Gastroesophageal sphincter (tissue), 4 donors: ENCODE measurements around the gene EHBP1L1. TPM values are rescaled to one million over a fixed set of nuclear protein-coding genes. Genes with fewer than 3 reads are reported as not detected.

Experiments
- ATAC-seq: fragments of 150-250 bp; one replicate; pipeline ENCODE4 v1.9.1; 2016; ENCODE audit warnings: mild to moderate bottlenecking, moderate library complexity
- H3K27ac ChIP-seq, 4 donors: fragments of 200-600 bp; sonication (generic) in 3 of 4; 1 replicate in 3 of 4; 2 replicates in 1 of 4; pipeline ENCODE4 v1.5.1; 2016 to 2019
- H3K27me3 ChIP-seq: fragments of 200-600 bp; sonication (generic); one replicate; pipeline ENCODE4 v1.5.1; 2019
- H3K36me3 ChIP-seq, 2 donors: fragments of 200-600 bp; sonication (generic); one replicate each; pipeline ENCODE4 v1.5.1; 2019; ENCODE audit warnings: control low read depth in 1 of 2
- H3K4me1 ChIP-seq, 3 donors: fragments of 200-600 bp; sonication (generic); 1 replicate in 2 of 3; 2 replicates in 1 of 3; pipeline ENCODE4 v1.5.1; 2016 to 2019; ENCODE audit warnings: control low read depth in 2 of 3
- H3K4me3 ChIP-seq, 2 donors: fragments of 200-600 bp; sonication (generic); one replicate each; pipeline ENCODE4 v1.5.1; 2019; ENCODE audit warnings: mild to moderate bottlenecking in 1 of 2, moderate library complexity in 1 of 2
- H3K9me3 ChIP-seq, 3 donors: fragments of 200-600 bp; sonication (generic); one replicate each; pipeline ENCODE4 v1.5.1; 2017 to 2019; ENCODE audit warnings: control low read depth in 2 of 3
- EP300 ChIP-seq: sonication (generic); formaldehyde crosslinking; IDR thresholded peaks from one replicate; pipeline ENCODE4 v1.6.1; 2017; ENCODE audit warnings: antibody characterized with exemption, mild to moderate bottlenecking
- POLR2A ChIP-seq, 2 donors: fragments of 450-650 bp; IDR thresholded peaks; one replicate each; pipeline ENCODE4 v1.6.1; 2017; ENCODE audit warnings: antibody characterized with exemption in 2 of 2, mild to moderate bottlenecking in 2 of 2, moderate library complexity in 1 of 2
- POLR2AphosphoS5 ChIP-seq: sonication (generic); formaldehyde crosslinking; IDR thresholded peaks from one replicate; pipeline ENCODE4 v1.6.1; 2017; ENCODE audit warnings: antibody characterized with exemption
- WGBS, 2 donors: methylation state at CpG; one replicate each; pipeline ENCODE4 v1.1.5; 2018; ENCODE audit warnings: low coverage in 1 of 2; 5-methylcytosine and 5-hydroxymethylcytosine counted together
- total RNA-seq, 4 donors: library from RNA; depleted of rRNA; stranded (reverse); fragments of >200 nt; gene quantifications; one replicate each; pipeline ENCODE4 v1.1.0, GENCODE V29; 2016
- TF ChIP-seq, protein P1 (sequence below), 4 experiments: fragments of 200-600 bp in 2 of 4; fragments of 450-650 bp in 2 of 4; sonication (generic) in 1 of 4; IDR thresholded peaks; one replicate each; pipeline ENCODE4 v1.5.1; 2017 to 2019; ENCODE audit warnings: antibody characterized with exemption in 4 of 4, mild to moderate bottlenecking in 2 of 4, moderate library complexity in 2 of 4

Gene EHBP1L1
- total RNA-seq, 4 donors from 2014 or later = 172 to 329 (median 202) TPM

- TF ChIP-seq, protein P1, sequence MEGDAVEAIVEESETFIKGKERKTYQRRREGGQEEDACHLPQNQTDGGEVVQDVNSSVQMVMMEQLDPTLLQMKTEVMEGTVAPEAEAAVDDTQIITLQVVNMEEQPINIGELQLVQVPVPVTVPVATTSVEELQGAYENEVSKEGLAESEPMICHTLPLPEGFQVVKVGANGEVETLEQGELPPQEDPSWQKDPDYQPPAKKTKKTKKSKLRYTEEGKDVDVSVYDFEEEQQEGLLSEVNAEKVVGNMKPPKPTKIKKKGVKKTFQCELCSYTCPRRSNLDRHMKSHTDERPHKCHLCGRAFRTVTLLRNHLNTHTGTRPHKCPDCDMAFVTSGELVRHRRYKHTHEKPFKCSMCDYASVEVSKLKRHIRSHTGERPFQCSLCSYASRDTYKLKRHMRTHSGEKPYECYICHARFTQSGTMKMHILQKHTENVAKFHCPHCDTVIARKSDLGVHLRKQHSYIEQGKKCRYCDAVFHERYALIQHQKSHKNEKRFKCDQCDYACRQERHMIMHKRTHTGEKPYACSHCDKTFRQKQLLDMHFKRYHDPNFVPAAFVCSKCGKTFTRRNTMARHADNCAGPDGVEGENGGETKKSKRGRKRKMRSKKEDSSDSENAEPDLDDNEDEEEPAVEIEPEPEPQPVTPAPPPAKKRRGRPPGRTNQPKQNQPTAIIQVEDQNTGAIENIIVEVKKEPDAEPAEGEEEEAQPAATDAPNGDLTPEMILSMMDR (IDR thresholded peaks at IDR 0.05) = no peak
- no peak for TF ChIP-seq EP300
- Histone ChIP-seq H3K4me1 (peaks cover 0 to 76% (median 46%) of the 10 kb centered on the region in 3 donors), H3K27me3 (no peaks in the 10 kb centered on the region), H3K9me3 (no peaks in the 10 kb centered on the region), H3K27ac (peak overlapping the region in 3 of 4 donors; percentile 97 to 100 (median 98)), H3K36me3 (peaks cover 0 to 43% of the 10 kb centered on the region in 2 donors), H3K4me3 (no peak overlapping the region)
- ATAC-seq = no peak
- 75 to 88% methylated on average over 2 to 3 of the region's 4 CpGs for WGBS, 2 donors
Measured at GRCh38 chr11:65554842-65555430, 20.9 kb upstream of the EHBP1L1 start.

GRCh38 chr11:65555693-65556231 lies 20.1 kb upstream of the EHBP1L1 start:
- H3K4me1 ChIP-seq = peaks cover 0 to 84% (median 54%) of the 10 kb centered on the region in 3 donors
- ATAC-seq = peak; percentile 23
- H3K9me3 ChIP-seq = no peaks in the 10 kb centered on the region
- no peaks in the 10 kb centered on the region for H3K27me3 ChIP-seq
- WGBS, 2 donors = no CpG with 5 or more reads among the region's 6 CpGs
- peak; percentile 39 for TF ChIP-seq POLR2AphosphoS5
- TF ChIP-seq, protein P1 (IDR thresholded peaks at IDR 0.05) = no peak
- peak overlapping the region in 3 of 4 donors; percentile 97 to 100 (median 98) for H3K27ac ChIP-seq
- no peak overlapping the region for H3K4me3 ChIP-seq
- peaks cover 0 to 35% of the 10 kb centered on the region in 2 donors for H3K36me3 ChIP-seq

DNA sequence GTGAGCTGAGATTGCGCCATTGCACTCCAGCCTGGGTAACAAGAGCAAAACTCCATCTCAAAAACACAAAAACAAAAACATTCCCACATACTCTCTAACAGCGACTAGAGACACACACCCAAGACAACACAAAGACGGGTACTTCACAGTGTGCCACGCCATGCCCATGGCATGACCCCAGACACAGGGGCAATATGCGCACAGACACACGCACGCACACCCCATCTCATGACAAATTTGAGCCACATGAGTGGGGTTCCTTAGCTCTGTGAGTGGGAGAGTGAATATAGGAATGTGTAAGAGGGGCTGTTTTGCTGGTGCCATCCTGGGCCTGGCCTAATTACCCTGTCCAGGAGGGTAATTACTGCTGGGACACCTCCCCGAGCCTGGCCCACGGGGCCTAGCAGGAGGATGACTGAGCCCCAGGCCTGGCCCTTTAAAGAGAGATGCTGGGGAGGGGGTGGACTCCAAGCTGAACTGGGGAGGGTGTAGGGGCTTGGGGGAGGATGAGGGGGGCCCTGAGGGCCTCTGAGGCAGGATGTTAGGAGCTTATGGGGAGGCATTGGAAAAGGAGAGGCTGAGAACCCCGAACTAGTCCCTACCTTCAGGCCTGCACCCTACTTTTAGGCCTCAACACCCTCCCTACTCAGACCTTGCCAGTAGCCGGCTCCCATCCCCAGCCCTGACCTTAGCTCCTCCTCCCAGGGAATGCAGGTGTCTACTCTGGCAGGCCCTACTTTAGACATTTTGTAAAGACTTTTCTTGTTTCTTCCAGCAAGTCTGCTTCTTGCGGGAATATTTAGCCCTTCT lies 19.2 kb upstream of the EHBP1L1 start:
- Histone ChIP-seq H3K27me3 (no peaks in the 10 kb centered on the region), H3K4me1 (peaks cover 0 to 90% (median 59%) of the 10 kb centered on the region in 3 donors), H3K4me3 (peak overlapping the region; percentile 59 to 79), H3K9me3 (no peaks in the 10 kb centered on the region), H3K27ac (peak overlapping the region; percentile 90 to 100 (median 98)), H3K36me3 (peaks cover 0 to 26% of the 10 kb centered on the region in 2 donors)
- WGBS, 2 donors = 65% methylated on average over 7 of the region's 12 CpGs; no CpG with 5 or more reads in 1 of the 2 donors
- no peak for ATAC-seq
- TF ChIP-seq, protein P1 (IDR thresholded peaks at IDR 0.05) = no peak
- no peak for TF ChIP-seq EP300
- TF ChIP-seq POLR2AphosphoS5 = no peak
- TF ChIP-seq POLR2A (IDR thresholded peaks at IDR 0.05) = no peak

DNA sequence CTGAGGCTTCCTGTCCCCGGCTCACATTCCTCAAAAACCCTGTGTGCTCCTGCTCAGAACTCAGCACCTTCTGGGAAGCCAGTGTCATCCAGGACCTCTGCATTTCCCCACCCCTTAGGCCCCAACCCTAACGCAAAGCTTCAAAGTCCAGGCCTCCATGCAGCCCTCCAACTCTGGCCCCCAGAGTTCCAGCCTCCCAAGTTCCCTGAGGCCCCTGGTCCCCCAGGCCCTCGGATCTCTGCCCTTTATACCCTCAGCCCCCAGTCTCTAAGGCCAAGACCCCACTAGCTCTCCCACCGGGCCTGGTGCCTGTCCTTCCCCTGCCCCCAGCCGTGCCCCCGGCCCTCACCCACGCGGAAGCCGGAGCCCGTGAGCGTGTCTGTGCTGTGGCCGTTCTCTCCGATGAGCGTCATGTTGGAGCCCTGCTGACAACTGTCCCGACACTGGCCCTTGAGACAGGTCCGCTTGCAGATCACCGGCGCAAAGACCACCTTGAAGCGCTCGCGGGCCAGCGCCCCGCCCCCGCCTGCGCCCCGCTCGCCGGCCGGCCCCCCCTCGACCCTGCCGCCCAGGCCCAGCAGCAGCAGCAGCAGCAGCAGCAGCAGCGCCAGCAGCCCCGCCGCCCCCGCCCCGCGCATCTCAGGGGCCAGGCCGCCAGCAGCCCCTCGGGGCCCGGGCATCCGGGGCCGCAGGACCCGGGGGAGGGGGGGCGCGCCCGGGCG lies 18.4 kb upstream of the EHBP1L1 start:
- 0% methylated on average over 1 to 2 of the region's 47 CpGs for WGBS, 2 donors
- Histone ChIP-seq H3K4me1 (peaks cover 0 to 82% (median 59%) of the 10 kb centered on the region in 3 donors), H3K4me3 (peak overlapping the region; percentile 59 to 79), H3K27ac (peak overlapping the region; percentile 90 to 100 (median 98)), H3K9me3 (no peaks in the 10 kb centered on the region), H3K36me3 (peaks cover 0 to 18% of the 10 kb centered on the region in 2 donors), H3K27me3 (no peaks in the 10 kb centered on the region)
- ATAC-seq = no peak
- TF ChIP-seq, protein P1 (IDR thresholded peaks at IDR 0.05) = no peak
- TF ChIP-seq POLR2AphosphoS5 = peak; percentile 78
